HEK293 (cell line): Measurements from ENCODE around the gene LMAN2L.

Experiments used
- CTCF ChIA-PET: fragments of 350-600 bp; formaldehyde crosslinking; extraction: SDS; loops from one replicate; lab custom pipeline; 2021; ENCODE audit warnings: antibody characterized with exemption; lab: Yijun Ruan, JAX
- POLR2A ChIA-PET: fragments of 300-600 bp; formaldehyde crosslinking; extraction: SDS; loops from one replicate; lab custom pipeline; 2020; ENCODE audit warnings: antibody characterized with exemption, inconsistent platforms; lab: Yijun Ruan, JAX
- H3K27ac ChIP-seq: fragments of 200-500 bp; sonication (Bioruptor generic); 2 replicates; pipeline ENCODE4 v1.5.1; 2014; ENCODE audit warnings: low read depth, low read length, control low read depth, inconsistent platforms; ENCODE audit errors: extremely low read depth
- H3K36me3 ChIP-seq, 2 experiments: fragments of 200-500 bp in 1 of 2; sonication (Bioruptor generic) in 1 of 2; 1 replicate in 1 of 2; 2 replicates in 1 of 2; pipeline ENCODE4 v1.5.1; 2014 to 2017; ENCODE audit warnings: inconsistent platforms in 2 of 2, low read length in 2 of 2; ENCODE audit not compliant: control insufficient read depth in 2 of 2, insufficient read depth in 1 of 2
- H3K4me1 ChIP-seq: fragments of 200-500 bp; sonication (Bioruptor generic); 2 replicates; pipeline ENCODE4 v1.5.1; 2014; ENCODE audit warnings: mild to moderate bottlenecking, low read length, inconsistent platforms; ENCODE audit not compliant: control insufficient read depth, insufficient read depth
- H3K4me3 ChIP-seq: 2 replicates; pipeline ENCODE4 v1.5.1; 2011; ENCODE audit warnings: low read depth, mild to moderate bottlenecking, control low read depth, low read length, moderate library complexity
- H3K9me3 ChIP-seq: fragments of 200-500 bp; sonication (Bioruptor generic); 2 replicates; pipeline ENCODE4 v1.5.1; 2014; ENCODE audit warnings: low read depth, low read length, inconsistent platforms; ENCODE audit not compliant: control insufficient read depth, insufficient read depth
- GLIS1 ChIP-seq: fragments of 450-650 bp; formaldehyde crosslinking; IDR thresholded peaks from 2 replicates; pipeline ENCODE4 v1.5.1; 2016; ENCODE audit warnings: missing biosample characterization, missing genetic modification characterization
- ZBTB1 ChIP-seq: fragments of 450-650 bp; formaldehyde crosslinking; IDR thresholded peaks from 2 replicates; pipeline ENCODE4 v1.5.1; 2016; ENCODE audit warnings: missing biosample characterization, missing genetic modification characterization
- ZIC2 ChIP-seq: fragments of 450-650 bp; formaldehyde crosslinking; IDR thresholded peaks from 2 replicates; pipeline ENCODE4 v1.5.1; 2016; ENCODE audit warnings: missing biosample characterization, missing genetic modification characterization
- ZNF140 ChIP-seq: fragments of 450-650 bp; formaldehyde crosslinking; IDR thresholded peaks from 2 replicates; pipeline ENCODE4 v1.5.1; 2016; ENCODE audit warnings: missing biosample characterization, missing genetic modification characterization
- ZNF214 ChIP-seq: fragments of 450-650 bp; formaldehyde crosslinking; IDR thresholded peaks from 2 replicates; pipeline ENCODE4 v1.5.1; 2017; ENCODE audit warnings: missing biosample characterization, mild to moderate bottlenecking, missing genetic modification characterization, borderline replicate concordance
- ZNF311 ChIP-seq: fragments of 450-650 bp; formaldehyde crosslinking; IDR thresholded peaks from 2 replicates; pipeline ENCODE4 v1.5.1; 2017; ENCODE audit warnings: missing biosample characterization, missing genetic modification characterization, borderline replicate concordance
- ZNF354C ChIP-seq: fragments of 450-650 bp; formaldehyde crosslinking; IDR thresholded peaks from 2 replicates; pipeline ENCODE4 v1.5.1; 2016; ENCODE audit warnings: missing biosample characterization, missing genetic modification characterization, low read depth, borderline replicate concordance
- ZNF366 ChIP-seq: fragments of 450-650 bp; formaldehyde crosslinking; conservative IDR thresholded peaks from 2 replicates; pipeline ENCODE4 v1.5.1; 2016; ENCODE audit warnings: missing biosample characterization, missing genetic modification characterization
- ZNF394 ChIP-seq: fragments of 450-650 bp; formaldehyde crosslinking; IDR thresholded peaks from 2 replicates; pipeline ENCODE4 v1.5.1; 2016; ENCODE audit warnings: missing biosample characterization, missing genetic modification characterization, mild to moderate bottlenecking, moderate library complexity, borderline replicate concordance
- ZNF518A ChIP-seq: fragments of 450-650 bp; formaldehyde crosslinking; conservative IDR thresholded peaks from 2 replicates; pipeline ENCODE4 v1.5.1; 2016; ENCODE audit warnings: low read depth, missing biosample characterization, missing genetic modification characterization
- ZNF558 ChIP-seq: fragments of 450-650 bp; formaldehyde crosslinking; IDR thresholded peaks from 2 replicates; pipeline ENCODE4 v1.5.1; 2016; ENCODE audit warnings: missing biosample characterization, missing genetic modification characterization
- ZNF623 ChIP-seq: fragments of 450-650 bp; formaldehyde crosslinking; IDR thresholded peaks from 2 replicates; pipeline ENCODE4 v1.5.1; 2016; ENCODE audit warnings: missing biosample characterization, missing genetic modification characterization
- TF ChIP-seq, protein P1 (sequence below): fragments of 450-650 bp; formaldehyde crosslinking; IDR thresholded peaks from 2 replicates; pipeline ENCODE4 v1.5.1; 2016; ENCODE audit warnings: missing biosample characterization, missing genetic modification characterization
- TF ChIP-seq, protein P2 (sequence below): sonication (generic); formaldehyde crosslinking; IDR thresholded peaks from 2 replicates; pipeline ENCODE4 v1.8.1; 2022; ENCODE audit warnings: mild to moderate bottlenecking, moderate library complexity, missing genetic modification reagents

The LMAN2L gene

DNA sequence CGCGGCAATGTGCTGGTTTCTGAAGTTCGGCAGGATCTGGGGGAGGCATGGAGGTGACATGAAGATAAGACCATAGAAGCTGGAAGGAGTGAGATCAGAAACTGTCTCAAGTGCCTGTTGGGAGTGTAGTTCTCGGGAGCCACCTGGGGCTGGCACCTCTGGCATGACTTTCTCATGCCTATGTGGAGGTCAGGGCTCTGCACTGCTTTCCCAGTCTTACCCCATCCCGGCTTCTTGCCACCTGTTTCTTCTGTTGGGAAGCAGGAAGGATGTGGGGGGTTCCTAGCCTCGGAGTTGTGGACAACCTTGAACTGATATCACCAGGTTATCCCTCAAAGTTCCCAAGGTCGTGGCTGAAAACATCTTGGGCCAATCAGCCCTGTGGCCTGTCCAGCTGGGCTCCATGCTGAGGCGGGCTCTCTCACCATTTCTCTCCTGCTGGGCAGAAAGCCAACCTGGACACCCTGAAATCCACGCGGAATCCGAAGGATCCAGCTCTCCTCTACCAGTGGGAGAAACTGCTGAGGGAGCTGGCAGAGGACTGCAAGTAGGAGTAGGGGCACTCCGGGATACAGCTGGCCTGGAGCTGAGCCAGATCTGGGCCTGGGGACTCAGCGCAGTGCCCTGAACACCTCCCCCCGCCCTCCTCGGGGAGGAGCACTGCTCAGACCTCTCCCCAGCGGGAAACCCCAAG, 54.8 kb downstream of the LMAN2L start:
- peaks cover 19% of the 10 kb centered on the region for H3K4me1 ChIP-seq
- POLR2A ChIA-PET = no interaction called here
- H3K4me3 ChIP-seq = no peak overlapping the region
- CTCF ChIA-PET = no interaction called here
- no peaks in the 10 kb centered on the region for H3K36me3 ChIP-seq
- H3K9me3 ChIP-seq = no peaks in the 10 kb centered on the region
- H3K27ac ChIP-seq = no peak overlapping the region
- TF ChIP-seq ZNF366 (tag by site-specific recombination) (no peak), ZNF311 (tag by site-specific recombination) (no peak)
- TF ChIP-seq, protein P1, sequence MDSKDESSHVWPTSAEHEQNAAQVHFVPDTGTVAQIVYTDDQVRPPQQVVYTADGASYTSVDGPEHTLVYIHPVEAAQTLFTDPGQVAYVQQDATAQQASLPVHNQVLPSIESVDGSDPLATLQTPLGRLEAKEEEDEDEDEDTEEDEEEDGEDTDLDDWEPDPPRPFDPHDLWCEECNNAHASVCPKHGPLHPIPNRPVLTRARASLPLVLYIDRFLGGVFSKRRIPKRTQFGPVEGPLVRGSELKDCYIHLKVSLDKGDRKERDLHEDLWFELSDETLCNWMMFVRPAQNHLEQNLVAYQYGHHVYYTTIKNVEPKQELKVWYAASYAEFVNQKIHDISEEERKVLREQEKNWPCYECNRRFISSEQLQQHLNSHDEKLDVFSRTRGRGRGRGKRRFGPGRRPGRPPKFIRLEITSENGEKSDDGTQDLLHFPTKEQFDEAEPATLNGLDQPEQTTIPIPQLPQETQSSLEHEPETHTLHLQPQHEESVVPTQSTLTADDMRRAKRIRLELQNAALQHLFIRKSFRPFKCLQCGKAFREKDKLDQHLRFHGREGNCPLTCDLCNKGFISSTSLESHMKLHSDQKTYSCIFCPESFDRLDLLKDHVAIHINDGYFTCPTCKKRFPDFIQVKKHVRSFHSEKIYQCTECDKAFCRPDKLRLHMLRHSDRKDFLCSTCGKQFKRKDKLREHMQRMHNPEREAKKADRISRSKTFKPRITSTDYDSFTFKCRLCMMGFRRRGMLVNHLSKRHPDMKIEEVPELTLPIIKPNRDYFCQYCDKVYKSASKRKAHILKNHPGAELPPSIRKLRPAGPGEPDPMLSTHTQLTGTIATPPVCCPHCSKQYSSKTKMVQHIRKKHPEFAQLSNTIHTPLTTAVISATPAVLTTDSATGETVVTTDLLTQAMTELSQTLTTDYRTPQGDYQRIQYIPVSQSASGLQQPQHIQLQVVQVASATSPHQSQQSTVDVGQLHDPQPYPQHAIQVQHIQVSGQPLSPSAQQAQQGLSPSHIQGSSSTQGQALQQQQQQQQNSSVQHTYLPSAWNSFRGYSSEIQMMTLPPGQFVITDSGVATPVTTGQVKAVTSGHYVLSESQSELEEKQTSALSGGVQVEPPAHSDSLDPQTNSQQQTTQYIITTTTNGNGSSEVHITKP (tag by site-specific recombination) = peak; percentile 90
- TF ChIP-seq, all 188 proteins: peak for 1

- Histone ChIP-seq H3K4me3 (no peak overlapping the region), H3K9me3 (no peaks in the 10 kb centered on the region)
- POLR2A ChIA-PET = interaction anchor here (0.5 to 0.6 kb wide), 2 partner anchors 59 to 60 kb away, joined by 3 read pairs; no protein-coding TSS in a partner anchor
- no peak for TF ChIP-seq ZBTB1 (tag by site-specific recombination)
- peak; percentile 41 for TF ChIP-seq ZIC2 (tag by site-specific recombination)
- TF ChIP-seq, all 188 proteins: peak for 1
- Histone ChIP-seq H3K27ac (no peak overlapping the region), H3K4me1 (peaks cover 20% of the 10 kb centered on the region), H3K36me3 (no peaks in the 10 kb centered on the region)
- CTCF ChIA-PET = interaction anchor here (0.5 kb wide), 1 partner anchor 275 kb away, joined by 3 read pairs; no protein-coding TSS in a partner anchor
Measured at GRCh38 chr2:96683972-96684820, 55.7 kb downstream of the LMAN2L start.

GRCh38 chr2:96683307-96683706, 56.6 kb downstream of the LMAN2L start:
- no peaks in the 10 kb centered on the region for H3K36me3 ChIP-seq
- POLR2A ChIA-PET = no interaction called here
- no peak for TF ChIP-seq GLIS1
- TF ChIP-seq, all 188 proteins: peak for 0
- CTCF ChIA-PET = interaction anchor here (0.6 kb wide), 1 partner anchor 334 kb away, joined by 4 read pairs; no protein-coding TSS in a partner anchor
- H3K9me3 ChIP-seq = no peaks in the 10 kb centered on the region
- H3K4me1 ChIP-seq = peaks cover 20% of the 10 kb centered on the region
- H3K27ac ChIP-seq = no peak overlapping the region
- no peak overlapping the region for H3K4me3 ChIP-seq

- Histone ChIP-seq H3K36me3 (no peaks in the 10 kb centered on the region), H3K4me3 (no peak overlapping the region), H3K9me3 (no peaks in the 10 kb centered on the region), H3K27ac (no peak overlapping the region), H3K4me1 (peaks cover 20% of the 10 kb centered on the region)
- ChIA-PET POLR2A (no interaction called here), CTCF (interaction anchor here (0.6 kb wide), 1 partner anchor 127 kb away, joined by 3 read pairs; no protein-coding TSS in a partner anchor)
- TF ChIP-seq ZNF140 (tag by site-specific recombination) (peak; percentile 5; the same call in 1 of the 2 replicates), ZNF623 (tag by site-specific recombination) (peak; percentile 31; the same call in 1 of the 2 replicates), ZNF214 (tag by site-specific recombination) (no peak), ZNF394 (peak; percentile 56; the same call in 1 of the 2 replicates), ZNF558 (tag by site-specific recombination) (no peak), ZNF354C (tag by site-specific recombination) (no peak), ZNF518A (tag by site-specific recombination) (peak; percentile 58; the same call in 1 of the 2 replicates)
- TF ChIP-seq, protein P2, sequence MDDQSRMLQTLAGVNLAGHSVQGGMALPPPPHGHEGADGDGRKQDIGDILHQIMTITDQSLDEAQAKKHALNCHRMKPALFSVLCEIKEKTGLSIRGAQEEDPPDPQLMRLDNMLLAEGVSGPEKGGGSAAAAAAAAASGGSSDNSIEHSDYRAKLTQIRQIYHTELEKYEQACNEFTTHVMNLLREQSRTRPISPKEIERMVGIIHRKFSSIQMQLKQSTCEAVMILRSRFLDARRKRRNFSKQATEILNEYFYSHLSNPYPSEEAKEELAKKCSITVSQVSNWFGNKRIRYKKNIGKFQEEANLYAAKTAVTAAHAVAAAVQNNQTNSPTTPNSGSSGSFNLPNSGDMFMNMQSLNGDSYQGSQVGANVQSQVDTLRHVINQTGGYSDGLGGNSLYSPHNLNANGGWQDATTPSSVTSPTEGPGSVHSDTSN = no peak
Measured at GRCh38 chr2:96681540-96681939, 58.3 kb downstream of the LMAN2L start.
